ENCODE data around the gene FKBP8.

FKBP8 gene

GRCh38 chr19:18502246-18502637, 41.1 kb downstream of the FKBP8 start:
- no peak for DNase-seq (ENCODE audit: low read depth in 2 of 2)

DNA sequence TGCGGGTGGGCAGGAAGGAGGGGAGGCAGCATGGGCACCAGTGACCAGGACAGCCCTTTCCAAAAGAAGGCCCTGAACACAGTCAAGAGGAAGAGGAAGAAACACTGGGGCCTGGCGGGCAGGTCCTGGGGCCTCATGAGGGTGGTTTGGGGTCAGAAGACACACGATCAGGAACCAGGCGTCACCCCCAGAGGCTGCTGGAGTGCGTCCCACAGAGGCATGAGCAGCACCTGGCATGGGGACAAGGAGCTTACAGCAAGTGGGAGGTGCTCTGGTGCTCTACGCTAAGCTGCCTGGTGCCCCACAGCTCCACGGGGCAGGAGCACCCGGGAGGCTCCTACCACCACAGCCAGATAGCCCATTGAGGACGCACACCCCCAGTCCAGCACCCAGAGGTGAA, 41.5 kb downstream of the FKBP8 start:
- no peak for DNase-seq (ENCODE audit: low read depth in 2 of 2)

DNA sequence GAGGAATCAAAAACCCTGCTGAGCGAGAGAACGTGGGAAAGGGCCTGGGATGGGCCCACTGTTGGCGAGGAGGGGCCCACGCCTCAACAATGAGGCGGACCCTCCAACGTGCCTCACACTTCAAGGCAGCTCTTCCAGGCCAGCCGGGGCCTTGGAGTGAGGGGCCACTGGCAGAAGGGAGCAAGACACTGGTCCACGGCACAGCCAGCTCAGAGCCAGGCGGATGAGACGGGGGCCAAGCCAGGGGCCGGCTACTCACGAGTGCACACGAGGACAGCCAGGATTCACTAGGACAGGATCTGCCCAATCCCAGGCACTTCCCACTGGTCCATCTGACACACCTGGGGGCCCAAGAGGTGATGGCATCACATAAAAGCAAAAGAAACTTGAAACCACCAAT, 42.0 kb downstream of the FKBP8 start:
- no peak for DNase-seq (ENCODE audit: low read depth in 2 of 2)

DNA sequence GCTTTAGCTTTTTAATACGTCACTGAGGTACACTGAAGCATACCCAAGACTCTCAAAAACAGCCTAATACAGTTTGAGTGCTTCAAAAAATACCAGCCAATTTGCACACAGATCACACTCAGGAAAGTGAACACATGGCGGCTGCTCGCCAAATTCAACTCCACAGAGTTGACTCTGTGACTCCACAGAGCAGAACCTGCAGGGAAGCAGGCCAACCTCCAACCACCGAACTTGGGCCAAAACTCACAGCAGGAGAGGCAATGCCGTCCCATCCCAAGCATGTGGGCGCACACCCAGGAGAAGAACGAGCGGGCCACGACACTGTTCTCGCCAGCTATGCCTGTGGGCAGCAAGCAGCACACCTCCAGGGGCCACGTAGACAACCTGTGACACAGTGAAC, 42.6 kb downstream of the FKBP8 start:
- DNase-seq (ENCODE audit: low read depth in 2 of 2): no peak

GRCh38 chr19:18500376-18500775, 43.0 kb downstream of the FKBP8 start:
- DNase-seq (ENCODE audit: low read depth in 2 of 2): no peak

GRCh38 chr19:18499055-18499775, 44.2 kb downstream of the FKBP8 start:
- DNase-seq (ENCODE audit: low read depth in 2 of 2): no peak

DNA sequence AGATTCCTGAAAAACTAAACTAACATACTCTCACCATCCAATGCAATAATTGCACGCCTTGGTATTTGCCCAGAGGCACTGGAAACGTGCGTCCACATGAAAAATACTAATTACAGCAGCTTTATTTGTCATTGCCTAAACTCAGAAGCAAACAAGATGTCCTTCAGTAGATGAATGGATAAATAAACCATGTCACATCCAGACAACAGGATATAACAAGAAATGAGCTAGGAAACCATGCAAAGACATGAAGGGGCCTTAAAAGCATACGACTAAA, 46.5 kb downstream of the FKBP8 start:
- no peak for DNase-seq (ENCODE audit: low read depth in 2 of 2)

- DNase-seq (ENCODE audit: low read depth in 2 of 2): peak in 1 of 2 donors; percentile 27
Measured at GRCh38 chr19:18496167-18496979, 47.0 kb downstream of the FKBP8 start.

DNA sequence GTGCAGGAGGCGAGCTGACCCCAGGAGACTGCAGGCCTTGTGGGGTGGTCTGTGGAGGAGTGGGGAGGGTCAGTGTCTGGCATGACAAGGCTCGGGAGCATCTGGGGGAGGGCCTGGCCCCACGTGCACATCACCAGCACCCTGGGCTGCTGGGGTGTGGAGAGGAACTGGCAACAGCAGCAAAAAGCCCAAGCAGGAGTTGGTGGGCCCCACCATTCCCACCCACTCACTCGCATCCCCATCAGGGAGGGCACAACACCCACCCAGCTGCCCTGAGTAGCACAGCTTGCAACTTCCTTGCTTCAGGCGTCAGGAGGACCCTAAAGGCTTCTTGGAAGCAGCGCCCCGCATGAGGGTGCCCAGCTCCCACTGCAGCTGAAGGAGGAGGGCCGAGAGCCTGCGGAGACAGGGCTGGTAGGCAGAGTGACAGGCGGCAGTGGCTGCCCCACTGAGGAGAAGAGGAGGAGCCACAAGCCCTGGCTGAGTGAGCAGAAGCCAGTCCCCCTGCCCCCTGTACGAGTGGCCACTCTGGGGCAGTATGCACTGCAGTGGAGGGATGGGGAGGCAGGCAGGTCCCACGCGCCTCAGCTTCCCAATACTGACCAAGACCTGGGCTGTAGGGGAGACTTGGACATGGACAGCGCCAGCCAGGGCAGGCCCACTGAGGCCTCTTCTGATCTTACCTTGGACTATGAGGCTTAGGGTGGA, 48.0 kb downstream of the FKBP8 start:
- no peak for DNase-seq (ENCODE audit: low read depth in 2 of 2)

GRCh38 chr19:18494267-18494607, 49.1 kb downstream of the FKBP8 start:
- DNase-seq (ENCODE audit: low read depth in 2 of 2): no peak

DNA sequence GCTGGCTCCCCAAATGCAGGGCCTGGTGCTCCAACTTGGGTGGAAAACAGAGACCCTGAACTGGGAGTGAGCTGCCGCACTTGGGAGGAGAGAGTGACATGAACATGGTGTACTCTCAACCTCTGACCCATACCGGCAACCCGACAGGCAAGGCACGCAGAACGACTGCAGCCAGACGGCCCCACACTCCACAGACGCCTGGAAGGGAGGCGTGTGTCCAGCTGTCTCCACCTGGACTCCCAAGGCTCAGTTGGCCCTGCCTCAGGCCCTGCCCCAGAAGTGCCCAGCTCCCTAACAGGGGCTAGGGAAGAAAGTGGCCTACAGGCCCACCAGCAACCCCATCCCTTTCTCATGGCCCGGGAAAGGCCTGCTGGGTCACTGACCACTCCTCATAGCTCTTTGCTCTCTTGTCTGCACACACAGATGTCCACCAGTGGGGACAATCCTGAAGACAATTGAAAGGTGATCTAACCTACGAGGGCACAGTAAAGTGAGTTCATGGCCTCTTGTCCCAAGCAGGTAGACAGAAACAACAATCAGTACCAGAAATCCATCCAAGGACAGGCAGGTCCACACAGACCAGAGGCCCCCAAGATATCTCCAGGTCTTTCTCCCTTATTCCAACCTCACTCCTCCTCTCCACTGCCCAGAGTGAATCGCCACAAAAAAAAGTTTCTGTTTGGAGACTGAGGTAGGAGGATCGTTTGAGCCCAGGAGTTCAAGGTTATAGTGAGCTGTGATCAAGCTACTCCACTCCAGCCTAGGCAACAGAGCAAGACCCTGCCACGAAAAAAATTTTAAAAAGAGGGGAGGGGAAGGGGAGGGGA, 49.7 kb downstream of the FKBP8 start:
- no peak for DNase-seq (ENCODE audit: low read depth in 2 of 2)

- no peak for DNase-seq (ENCODE audit: low read depth in 2 of 2)
Measured at GRCh38 chr19:18491995-18492953, 51.1 kb downstream of the FKBP8 start.

DNA sequence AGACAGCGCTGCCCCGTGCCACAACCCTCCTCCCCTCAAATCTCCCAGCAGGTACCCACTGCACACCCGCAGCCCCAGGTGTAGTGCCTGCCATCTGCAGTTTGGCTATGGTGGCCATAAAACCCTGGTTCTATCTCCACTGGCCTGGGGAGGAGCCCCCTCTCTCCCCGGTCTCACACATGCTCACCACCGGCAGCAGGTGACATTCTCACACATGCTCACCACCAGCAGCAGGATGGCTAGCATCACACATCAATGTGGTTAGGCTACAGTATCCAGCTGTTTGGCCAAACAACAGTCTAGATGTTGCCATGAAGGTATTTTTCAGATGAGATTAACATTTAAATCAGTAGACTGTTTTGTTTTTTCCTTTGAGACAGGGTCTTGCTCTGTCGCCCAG, 52.6 kb downstream of the FKBP8 start:
- DNase-seq (ENCODE audit: low read depth in 2 of 2): no peak

DNA sequence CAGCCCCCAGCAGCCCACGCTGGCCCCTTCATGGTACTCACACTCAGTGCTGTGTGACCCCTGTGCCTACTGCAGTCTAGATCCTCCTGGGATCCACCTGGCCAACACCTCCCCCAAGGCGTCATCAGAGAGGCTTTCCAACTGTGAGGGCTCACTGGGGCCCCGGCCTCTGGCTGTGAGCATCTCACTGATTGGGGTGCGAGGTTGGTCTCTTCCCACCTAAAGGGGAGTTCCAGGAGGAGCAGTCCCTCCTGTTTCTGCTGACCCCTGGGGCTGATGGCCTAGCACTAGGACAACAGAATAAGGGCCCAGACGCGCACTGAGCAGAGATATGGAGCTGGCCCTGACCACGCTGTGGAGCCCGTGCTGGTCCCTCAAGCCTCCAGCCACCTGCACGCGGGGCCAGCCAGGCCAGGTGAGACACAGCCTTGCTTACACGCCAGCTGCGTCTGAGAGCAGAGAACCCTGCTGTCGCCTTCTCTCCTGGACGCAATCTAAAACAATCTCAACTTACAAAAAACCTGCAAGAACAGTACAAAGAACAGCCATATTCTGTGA, 53.7 kb downstream of the FKBP8 start:
- DNase-seq (ENCODE audit: low read depth in 2 of 2): no peak

DNA sequence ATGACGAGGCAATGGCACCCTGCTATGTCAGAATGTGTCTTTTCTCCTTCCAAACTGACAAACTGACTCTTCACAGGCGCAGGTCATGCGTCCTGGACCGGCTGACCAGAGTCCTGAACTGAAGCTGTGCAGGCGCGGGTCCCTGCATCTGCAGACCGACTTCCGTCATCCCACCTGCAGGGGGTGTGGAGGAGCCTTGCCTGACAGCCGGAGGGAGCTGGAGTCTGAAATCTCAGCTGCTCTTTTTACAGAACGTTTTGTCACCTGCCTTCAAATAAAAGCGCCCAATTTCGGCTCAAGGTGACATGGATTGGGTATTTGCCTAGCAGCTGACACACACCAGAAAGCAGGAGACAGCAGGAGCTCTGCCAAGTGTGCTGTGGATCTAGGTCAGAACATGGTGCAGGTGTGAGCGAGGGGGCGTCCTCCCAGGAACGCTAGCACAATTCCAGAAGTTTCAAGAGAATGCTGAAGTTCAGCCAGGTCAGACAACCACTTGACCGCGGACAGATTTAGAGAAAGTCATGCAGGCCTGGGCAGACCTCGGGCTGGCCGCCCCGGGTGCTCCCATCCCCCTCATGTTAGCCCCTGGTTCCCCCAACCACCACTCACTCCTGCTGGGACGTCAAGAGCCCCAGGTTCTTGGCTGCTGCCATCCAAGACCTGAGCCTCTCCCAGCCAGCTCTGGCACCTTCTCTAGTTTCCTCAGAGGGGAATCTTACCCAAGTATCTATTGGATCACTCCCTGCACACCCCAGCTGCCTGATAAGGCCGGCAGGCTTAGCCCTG, 54.3 kb downstream of the FKBP8 start:
- DNase-seq (ENCODE audit: low read depth in 2 of 2): no peak

DNA sequence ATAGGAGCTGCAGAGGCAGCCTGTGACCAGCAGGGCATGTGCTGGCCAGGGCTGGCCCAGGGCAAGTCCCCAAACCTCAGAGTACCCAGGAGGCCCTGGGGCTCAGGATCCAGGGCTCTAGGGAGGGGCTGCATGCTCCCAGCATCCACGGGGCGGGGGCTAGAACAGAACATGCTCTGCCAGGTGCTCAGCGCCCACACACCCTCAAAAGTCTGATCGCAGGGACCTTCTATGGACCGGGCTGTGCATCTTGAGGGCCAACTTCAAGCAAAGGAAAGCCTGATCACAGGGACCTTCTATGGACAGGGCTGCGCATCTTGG, 55.0 kb downstream of the FKBP8 start:
- no peak for DNase-seq (ENCODE audit: low read depth in 2 of 2)

DNA sequence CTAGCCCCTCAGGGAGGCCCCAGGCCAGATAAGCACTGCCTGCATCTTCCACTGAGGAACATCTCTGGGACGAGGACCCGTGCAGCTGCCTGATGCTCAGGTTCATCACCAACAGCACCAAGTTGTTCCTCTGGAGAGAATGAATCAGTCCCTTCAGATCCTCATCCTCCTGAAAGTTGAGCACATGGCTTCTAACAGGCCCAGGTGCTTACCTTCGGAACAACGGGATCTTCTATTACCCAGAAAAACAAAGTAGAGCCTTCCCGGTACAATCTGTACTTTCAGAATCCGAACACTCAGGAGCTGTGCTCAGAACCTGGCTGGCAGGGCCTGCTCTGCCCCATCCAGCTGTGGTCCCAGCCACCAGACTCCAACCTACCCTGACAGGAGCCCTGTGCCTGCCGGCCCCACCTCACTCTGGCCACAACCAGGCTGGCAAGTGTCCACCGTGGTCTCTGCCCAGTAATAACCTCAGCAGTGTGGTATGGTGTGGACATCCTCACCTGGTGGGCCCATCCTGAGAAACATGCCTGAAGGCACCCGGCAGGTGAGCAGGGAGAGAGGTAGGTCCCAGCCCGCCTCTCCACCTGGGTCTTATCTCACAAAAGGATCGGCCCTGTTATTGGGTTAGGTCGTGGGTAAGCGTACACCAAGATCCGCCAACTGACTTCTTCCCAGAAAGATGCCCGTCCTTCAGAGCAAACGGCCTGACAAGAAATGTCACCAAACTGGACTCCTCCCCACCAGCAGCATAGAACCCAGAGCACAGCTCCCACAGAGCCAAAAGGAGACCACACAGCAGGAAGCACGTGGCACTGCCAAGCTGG, 55.6 kb downstream of the FKBP8 start:
- DNase-seq (ENCODE audit: low read depth in 2 of 2): no peak

DNA sequence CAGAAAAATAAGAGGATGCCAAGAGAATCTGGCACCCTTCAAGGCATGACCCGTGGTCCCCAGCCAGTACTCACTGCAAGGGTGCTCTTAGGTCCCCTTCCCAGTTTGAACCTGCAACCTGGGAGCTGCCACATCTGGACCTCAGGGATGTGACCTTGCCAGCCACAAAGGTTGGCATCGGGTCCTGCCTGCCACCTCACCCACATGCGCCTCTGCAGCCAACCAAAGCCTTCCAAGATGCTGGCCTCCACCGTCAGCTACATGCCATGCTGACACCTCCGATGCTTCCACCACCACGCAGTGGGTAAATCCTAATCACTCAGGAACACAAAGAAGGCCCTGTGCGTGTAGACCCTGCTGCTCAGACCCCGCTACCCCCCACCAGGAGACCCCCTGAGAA, 56.6 kb downstream of the FKBP8 start:
- no peak for DNase-seq (ENCODE audit: low read depth in 2 of 2)

- DNase-seq (ENCODE audit: low read depth in 2 of 2): no peak
Measured at GRCh38 chr19:18484992-18485391, 58.4 kb downstream of the FKBP8 start.
